Endothelial cell of umbilical vein (primary cell): ENCODE results near the gene PCLO.

Experiments
- CTCF ChIP-seq, 2 donors: IDR thresholded peaks; 1 replicate in 1 of 2; 2 replicates in 1 of 2; pipeline ENCODE4 v1.5.1; 2011; ENCODE audit warnings: low read length in 2 of 2, mild to moderate bottlenecking in 2 of 2, moderate library complexity in 2 of 2, control low read depth in 1 of 2, inconsistent platforms in 1 of 2, low read depth in 1 of 2; ENCODE audit not compliant: insufficient read depth in 1 of 2; ENCODE audit errors: extremely low read depth in 1 of 2
- EZH2 ChIP-seq: IDR thresholded peaks from 2 replicates; pipeline ENCODE4 v1.6.1; 2012; ENCODE audit warnings: borderline replicate concordance, low read depth, mild to moderate bottlenecking, moderate library complexity, low read length, inconsistent platforms; ENCODE audit not compliant: severe bottlenecking
- FOS ChIP-seq: IDR thresholded peaks from 2 replicates; pipeline ENCODE4 v1.6.1; 2011; ENCODE audit warnings: mild to moderate bottlenecking, low read length, moderate library complexity, borderline replicate concordance; ENCODE audit not compliant: insufficient read depth
- JUN ChIP-seq: IDR thresholded peaks from 2 replicates; pipeline ENCODE4 v1.6.1; 2011; ENCODE audit warnings: borderline replicate concordance, low read depth; ENCODE audit not compliant: insufficient read length, insufficient read depth
- MAX ChIP-seq: IDR thresholded peaks from 2 replicates; pipeline ENCODE4 v1.6.1; 2011; ENCODE audit not compliant: insufficient read depth, insufficient read length
- MYC ChIP-seq: IDR thresholded peaks from one replicate; pipeline ENCODE4 v1.6.1; 2011; ENCODE audit warnings: mild to moderate bottlenecking, low read depth, low read length
- POLR2A ChIP-seq: IDR thresholded peaks from 2 replicates; pipeline ENCODE4 v1.6.1; 2012; ENCODE audit warnings: low read depth, mild to moderate bottlenecking, control low read depth, low read length
- POLR2AphosphoS5 ChIP-seq: IDR thresholded peaks from 2 replicates; pipeline ENCODE4 v1.6.1; 2012; ENCODE audit warnings: low read depth, mild to moderate bottlenecking, control low read depth, low read length, moderate library complexity; ENCODE audit not compliant: insufficient read depth

GRCh38 chr7:83096065-83096580 lies 66.6 kb downstream of the PCLO start:
- TF ChIP-seq CTCF (IDR thresholded peaks at IDR 0.05; ENCODE audit: extremely low read depth in 1 of 2, insufficient read depth in 1 of 2, low read depth in 1 of 2, low read length in 2 of 2) (no peak), POLR2A (no peak), FOS (no peak), MAX (no peak), EZH2 (no peak), POLR2AphosphoS5 (no peak), MYC (no peak), JUN (no peak)
